ENCODE results near the gene TASP1. TPM values are rescaled to one million over a fixed set of nuclear protein-coding genes. Genes with fewer than 3 reads are reported as not detected.
A peak's percentile ranks its signal among the peaks of the same experiment; 100 is the strongest.

Gene TASP1
- total RNA-seq, 4 donors from 2014 or later, result 3.0 to 18.1 (median 12.9) TPM

DNA sequence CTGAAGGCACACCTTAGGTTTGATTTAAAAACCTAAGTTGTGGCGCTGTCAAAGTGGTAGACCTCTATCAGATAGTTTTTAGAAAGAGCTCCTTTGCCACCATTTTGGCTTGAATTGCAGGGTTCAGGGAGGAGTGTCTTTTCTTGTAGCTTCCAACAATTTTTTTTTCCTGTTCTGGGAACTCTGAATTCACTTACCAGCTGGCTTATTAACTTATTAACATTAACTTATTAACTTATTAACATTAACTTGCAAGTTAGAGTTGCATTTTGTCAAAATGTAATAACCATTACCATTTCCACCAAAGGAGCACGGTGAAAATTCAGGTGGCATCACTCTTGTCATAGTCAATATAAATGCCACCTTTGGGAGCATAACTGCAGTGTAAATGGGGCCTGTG is 235.7 kb downstream of the TASP1 start:
- Histone ChIP-seq H3K27ac (no peak overlapping the region), H3K4me1 (no peaks in the 10 kb centered on the region), H3K27me3 (no peaks in the 10 kb centered on the region), H3K4me3 (no peak overlapping the region), H3K9me3 (no peaks in the 10 kb centered on the region), H3K36me3 (no peaks in the 10 kb centered on the region)
- no peak for DNase-seq
- WGBS, 2 donors (ENCODE audit: low coverage in 1 of 2), result 86 to 100% methylated on average over 2 of the region's 2 CpGs
- TF ChIP-seq POLR2AphosphoS5 (IDR thresholded peaks at IDR 0.05) (no peak), EP300 (IDR thresholded peaks at IDR 0.05; ENCODE audit: low read depth) (no peak), POLR2A (IDR thresholded peaks at IDR 0.05) (no peak)
- TF ChIP-seq, protein P1, sequence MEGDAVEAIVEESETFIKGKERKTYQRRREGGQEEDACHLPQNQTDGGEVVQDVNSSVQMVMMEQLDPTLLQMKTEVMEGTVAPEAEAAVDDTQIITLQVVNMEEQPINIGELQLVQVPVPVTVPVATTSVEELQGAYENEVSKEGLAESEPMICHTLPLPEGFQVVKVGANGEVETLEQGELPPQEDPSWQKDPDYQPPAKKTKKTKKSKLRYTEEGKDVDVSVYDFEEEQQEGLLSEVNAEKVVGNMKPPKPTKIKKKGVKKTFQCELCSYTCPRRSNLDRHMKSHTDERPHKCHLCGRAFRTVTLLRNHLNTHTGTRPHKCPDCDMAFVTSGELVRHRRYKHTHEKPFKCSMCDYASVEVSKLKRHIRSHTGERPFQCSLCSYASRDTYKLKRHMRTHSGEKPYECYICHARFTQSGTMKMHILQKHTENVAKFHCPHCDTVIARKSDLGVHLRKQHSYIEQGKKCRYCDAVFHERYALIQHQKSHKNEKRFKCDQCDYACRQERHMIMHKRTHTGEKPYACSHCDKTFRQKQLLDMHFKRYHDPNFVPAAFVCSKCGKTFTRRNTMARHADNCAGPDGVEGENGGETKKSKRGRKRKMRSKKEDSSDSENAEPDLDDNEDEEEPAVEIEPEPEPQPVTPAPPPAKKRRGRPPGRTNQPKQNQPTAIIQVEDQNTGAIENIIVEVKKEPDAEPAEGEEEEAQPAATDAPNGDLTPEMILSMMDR (IDR thresholded peaks at IDR 0.05), result no peak
- in situ Hi-C loops (cut with MboI; ENCODE audit: low pct_ligation_motif_present in 1 of 4, low pct_unique_long_range_greater_than_20kb in 1 of 4, low sequenced_read_pairs in 3 of 4), result no loop called here
- intact Hi-C loops (cut with DNase I; ENCODE audit: low total_unique reads), result no loop called here

DNA sequence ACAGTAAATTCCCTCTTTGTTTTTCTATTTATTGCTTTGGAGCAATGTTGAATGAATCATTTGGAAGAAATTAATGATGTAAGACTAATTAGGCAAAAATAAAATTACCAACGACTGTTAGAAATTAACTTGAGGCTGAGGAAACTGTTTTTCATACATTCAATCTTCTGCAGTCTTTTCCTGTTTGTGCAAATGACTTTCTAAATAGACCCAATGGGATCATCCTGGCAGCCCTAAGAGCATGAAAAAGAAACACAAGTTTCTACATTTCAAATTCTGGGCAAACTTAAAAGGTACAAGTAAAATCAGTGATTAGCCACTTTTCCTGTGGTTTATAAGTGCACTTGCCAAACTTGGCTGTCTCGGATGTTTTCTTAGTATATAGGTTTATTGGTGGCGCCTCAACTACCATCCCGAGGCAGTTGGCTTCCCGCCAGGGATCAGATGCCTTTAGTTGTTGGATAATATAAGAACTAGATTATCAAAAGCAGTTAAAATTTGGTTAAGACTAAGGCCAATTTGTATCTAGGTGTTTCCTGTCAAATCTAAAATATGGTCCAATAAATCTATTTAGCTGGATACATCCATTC is 236.5 kb downstream of the TASP1 start:
- Histone ChIP-seq H3K27ac (no peak overlapping the region), H3K9me3 (no peaks in the 10 kb centered on the region), H3K27me3 (no peaks in the 10 kb centered on the region), H3K4me3 (no peak overlapping the region), H3K4me1 (no peaks in the 10 kb centered on the region), H3K36me3 (no peaks in the 10 kb centered on the region)
- DNase-seq, result peak; percentile 31
- in situ Hi-C loops (cut with MboI; ENCODE audit: low pct_ligation_motif_present in 1 of 4, low pct_unique_long_range_greater_than_20kb in 1 of 4, low sequenced_read_pairs in 3 of 4), result no loop called here
- intact Hi-C loops (cut with DNase I; ENCODE audit: low total_unique reads), result no loop called here
- TF ChIP-seq, protein P1 (IDR thresholded peaks at IDR 0.05), result no peak
- TF ChIP-seq POLR2A (IDR thresholded peaks at IDR 0.05) (no peak), EP300 (IDR thresholded peaks at IDR 0.05; ENCODE audit: low read depth) (no peak), POLR2AphosphoS5 (IDR thresholded peaks at IDR 0.05) (no peak)
- 52 to 53% methylated on average over 5 of the region's 5 CpGs for WGBS, 2 donors (ENCODE audit: low coverage in 1 of 2)

DNA sequence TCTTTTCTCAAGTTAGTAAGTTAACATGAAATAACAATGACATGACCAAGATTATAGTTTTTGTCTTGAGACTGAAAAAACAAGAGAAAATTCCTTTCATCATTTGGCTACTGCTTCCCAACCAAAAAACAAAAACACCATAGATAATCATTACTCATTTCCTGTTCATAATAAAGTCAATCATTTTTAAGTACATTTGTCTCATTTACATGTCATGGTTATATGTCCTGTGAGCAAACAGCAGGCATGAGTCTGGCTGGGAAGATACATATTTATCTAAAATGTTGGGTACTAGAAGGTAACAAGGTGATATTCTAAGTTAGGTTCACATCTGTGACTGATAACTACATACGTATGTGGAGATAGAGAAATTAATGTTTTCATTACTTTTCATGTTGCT is 237.1 kb downstream of the TASP1 start:
- WGBS, 2 donors (ENCODE audit: low coverage in 1 of 2), result 94 to 100% methylated on average over 1 of the region's 1 CpG
- H3K27ac ChIP-seq, result no peak overlapping the region
- no peaks in the 10 kb centered on the region for H3K4me1 ChIP-seq
- H3K36me3 ChIP-seq, result no peaks in the 10 kb centered on the region
- intact Hi-C loops (cut with DNase I; ENCODE audit: low total_unique reads) (no loop called here), in situ Hi-C loops (cut with MboI; ENCODE audit: low pct_ligation_motif_present in 1 of 4, low pct_unique_long_range_greater_than_20kb in 1 of 4, low sequenced_read_pairs in 3 of 4) (no loop called here)
- H3K9me3 ChIP-seq, result no peaks in the 10 kb centered on the region
- no peak overlapping the region for H3K4me3 ChIP-seq
- no peak for DNase-seq
- TF ChIP-seq EP300 (IDR thresholded peaks at IDR 0.05; ENCODE audit: low read depth) (no peak), POLR2A (IDR thresholded peaks at IDR 0.05) (no peak), POLR2AphosphoS5 (IDR thresholded peaks at IDR 0.05) (no peak)
- H3K27me3 ChIP-seq, result no peaks in the 10 kb centered on the region

DNA sequence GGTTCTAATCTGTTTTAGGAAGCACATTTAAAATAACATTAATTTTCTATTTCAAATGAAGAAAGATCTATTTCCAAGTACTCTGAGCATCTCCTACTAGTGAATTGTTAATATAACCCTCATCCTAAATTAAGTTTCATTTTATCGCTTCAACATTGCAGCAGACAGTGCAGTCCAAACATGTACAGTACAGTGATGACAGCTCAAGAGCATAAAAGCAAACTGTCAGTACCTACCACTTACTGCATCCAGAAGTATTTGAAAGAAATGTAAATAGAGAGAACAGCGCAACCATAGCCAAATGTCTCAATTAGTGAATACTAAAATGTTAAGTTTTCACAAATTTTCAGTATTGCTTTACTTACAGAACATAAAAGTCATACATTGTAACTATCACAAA is 238.3 kb downstream of the TASP1 start:
- H3K4me1 ChIP-seq, result no peaks in the 10 kb centered on the region
- in situ Hi-C loops (cut with MboI; ENCODE audit: low pct_ligation_motif_present in 1 of 4, low pct_unique_long_range_greater_than_20kb in 1 of 4, low sequenced_read_pairs in 3 of 4), result no loop called here

More for the DNA sequence above, 238.3 kb downstream of the TASP1 start:
- 85 to 87% methylated on average over 2 of the region's 2 CpGs for WGBS, 2 donors (ENCODE audit: low coverage in 1 of 2)
- no peak overlapping the region for H3K4me3 ChIP-seq
- intact Hi-C loops (cut with DNase I; ENCODE audit: low total_unique reads), result no loop called here
- no peak for TF ChIP-seq POLR2AphosphoS5 (IDR thresholded peaks at IDR 0.05)
- TF ChIP-seq POLR2A (IDR thresholded peaks at IDR 0.05), result no peak
- TF ChIP-seq, protein P1 (IDR thresholded peaks at IDR 0.05), result no peak
- no peak for TF ChIP-seq EP300 (IDR thresholded peaks at IDR 0.05; ENCODE audit: low read depth)
- H3K27me3 ChIP-seq, result no peaks in the 10 kb centered on the region
- H3K9me3 ChIP-seq, result no peaks in the 10 kb centered on the region
- no peak overlapping the region for H3K27ac ChIP-seq
- no peak for DNase-seq
- no peaks in the 10 kb centered on the region for H3K36me3 ChIP-seq

Measured in transverse colon (tissue), 4 donors.